GM13976 (cell line): Measurements from ENCODE around the gene SHF.

Experiments used
- DNase-seq: peaks from one replicate; pipeline ENCODE4 v3.0.0; 2012; ENCODE audit warnings: low spot score
- in situ Hi-C: fragments of 300-500 bp; cut with MboI; formaldehyde crosslinking; loops from one replicate; pipeline ENCODE4 v1.12.0; 2022; ENCODE audit warnings: low sequenced_read_pairs, mixed read lengths, inconsistent platforms; ENCODE audit not compliant: unreplicated experiment
- TF ChIP-seq, protein P1 (sequence below): IDR thresholded peaks from 2 replicates; pipeline ENCODE4 v1.5.1; 2012; ENCODE audit warnings: borderline replicate concordance, mild to moderate bottlenecking; ENCODE audit not compliant: insufficient read depth; ENCODE audit errors: extremely low read depth, missing control alignments, control extremely low read depth

Gene SHF

DNA sequence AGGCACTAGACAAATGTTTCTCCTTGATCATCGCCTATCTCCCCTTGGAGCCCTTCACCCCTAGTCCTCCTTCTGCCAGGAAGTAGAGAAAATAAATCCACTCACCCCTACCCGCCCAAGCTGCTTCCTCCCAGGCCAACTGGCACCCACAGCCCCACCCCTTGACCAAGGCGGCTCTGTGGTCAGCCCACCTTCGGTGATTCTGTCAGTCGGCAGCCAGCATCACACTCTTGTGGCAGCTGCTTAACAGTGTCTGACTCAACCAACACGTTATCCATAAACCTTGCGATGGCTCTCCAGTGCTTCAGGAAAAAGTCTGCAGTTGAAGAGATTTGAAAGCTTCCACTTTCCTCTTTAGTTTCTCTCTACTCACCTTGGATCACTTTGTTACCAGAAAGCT, 7.6 kb downstream of the SHF start:
- in situ Hi-C loops, result no loop called here
- TF ChIP-seq, protein P1, sequence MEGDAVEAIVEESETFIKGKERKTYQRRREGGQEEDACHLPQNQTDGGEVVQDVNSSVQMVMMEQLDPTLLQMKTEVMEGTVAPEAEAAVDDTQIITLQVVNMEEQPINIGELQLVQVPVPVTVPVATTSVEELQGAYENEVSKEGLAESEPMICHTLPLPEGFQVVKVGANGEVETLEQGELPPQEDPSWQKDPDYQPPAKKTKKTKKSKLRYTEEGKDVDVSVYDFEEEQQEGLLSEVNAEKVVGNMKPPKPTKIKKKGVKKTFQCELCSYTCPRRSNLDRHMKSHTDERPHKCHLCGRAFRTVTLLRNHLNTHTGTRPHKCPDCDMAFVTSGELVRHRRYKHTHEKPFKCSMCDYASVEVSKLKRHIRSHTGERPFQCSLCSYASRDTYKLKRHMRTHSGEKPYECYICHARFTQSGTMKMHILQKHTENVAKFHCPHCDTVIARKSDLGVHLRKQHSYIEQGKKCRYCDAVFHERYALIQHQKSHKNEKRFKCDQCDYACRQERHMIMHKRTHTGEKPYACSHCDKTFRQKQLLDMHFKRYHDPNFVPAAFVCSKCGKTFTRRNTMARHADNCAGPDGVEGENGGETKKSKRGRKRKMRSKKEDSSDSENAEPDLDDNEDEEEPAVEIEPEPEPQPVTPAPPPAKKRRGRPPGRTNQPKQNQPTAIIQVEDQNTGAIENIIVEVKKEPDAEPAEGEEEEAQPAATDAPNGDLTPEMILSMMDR, result no peak
- DNase-seq, result no peak

DNA sequence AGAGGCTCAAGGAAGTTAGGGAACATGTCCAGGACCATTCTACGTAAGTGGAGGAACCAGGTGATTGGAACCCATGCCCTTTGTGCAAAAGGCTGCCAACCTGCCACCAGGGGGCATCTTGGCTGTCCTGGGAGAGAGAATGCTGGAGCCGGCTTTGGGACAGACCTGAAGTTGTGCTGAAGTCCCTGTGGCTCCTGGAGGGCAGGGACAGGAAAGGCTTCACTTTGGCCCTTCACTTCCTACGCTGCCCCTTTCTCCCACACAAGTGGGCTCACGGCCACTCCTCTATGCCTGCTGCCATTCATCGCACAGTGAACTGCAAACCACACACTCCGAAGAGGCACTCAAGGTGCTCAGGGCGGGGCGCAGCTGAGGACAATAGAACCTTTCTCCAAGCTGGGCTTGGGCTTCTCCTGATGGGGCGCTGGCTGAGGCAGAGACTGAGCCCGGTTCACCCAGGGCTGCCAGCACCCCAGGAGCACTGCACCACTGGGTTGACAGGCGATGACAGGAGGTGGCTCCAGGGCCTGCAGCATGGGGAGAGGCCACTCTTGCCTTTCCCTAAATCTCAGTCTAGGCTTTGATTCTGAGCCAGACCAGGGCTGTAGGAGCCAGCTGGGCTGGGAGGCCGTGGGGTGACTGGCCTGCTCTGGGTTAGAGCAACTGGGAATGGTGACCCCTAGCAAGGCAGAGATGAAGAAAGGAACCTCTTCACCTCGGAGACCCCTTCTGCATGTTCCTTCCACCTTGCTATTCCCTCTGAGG, 8.4 kb downstream of the SHF start:
- TF ChIP-seq, protein P1, result peak; percentile 23
- DNase-seq, result peak; percentile 66
- in situ Hi-C loops, result no loop called here

DNA sequence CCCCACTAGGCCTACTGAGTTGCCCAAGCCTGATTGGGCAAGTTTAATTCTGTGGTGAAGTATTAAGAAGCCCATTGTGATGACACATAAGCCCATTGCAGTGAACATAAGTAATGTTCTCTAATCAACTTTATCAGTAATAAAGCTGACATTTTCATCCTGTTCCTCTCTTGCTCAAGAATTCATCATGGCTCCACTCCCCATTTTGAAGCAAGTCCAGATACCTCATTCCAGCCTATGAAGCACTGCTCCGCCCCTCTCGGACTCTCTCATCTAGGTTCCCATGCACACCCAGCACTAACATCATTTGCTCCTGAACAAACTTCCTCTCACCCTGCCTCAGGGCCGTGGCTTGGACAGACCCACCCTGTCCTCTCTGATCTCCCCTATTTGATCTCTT, 10.5 kb downstream of the SHF start:
- DNase-seq, result no peak
- in situ Hi-C loops, result no loop called here
- TF ChIP-seq, protein P1, result no peak

DNA sequence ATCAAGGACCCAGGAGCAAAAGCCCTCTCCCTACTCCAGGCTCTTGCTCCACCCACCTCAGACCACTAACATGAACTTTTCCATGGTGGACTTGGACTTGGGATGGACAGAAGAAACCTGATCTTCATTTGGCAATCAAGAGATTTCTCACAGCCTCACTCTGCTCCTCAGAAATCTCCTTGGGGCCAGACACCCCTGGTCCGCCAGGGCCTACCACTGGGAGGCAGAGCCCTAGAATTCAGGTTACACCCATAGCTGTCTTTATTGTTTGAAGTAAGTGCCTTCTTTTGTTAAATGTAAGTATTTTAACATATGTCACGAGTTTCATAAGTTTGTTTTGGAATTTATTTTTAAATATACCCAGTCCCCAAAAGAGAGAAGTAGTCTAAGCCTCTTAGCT, 13.2 kb downstream of the SHF start:
- in situ Hi-C loops, result no loop called here
- DNase-seq, result no peak
- TF ChIP-seq, protein P1, result no peak

DNA sequence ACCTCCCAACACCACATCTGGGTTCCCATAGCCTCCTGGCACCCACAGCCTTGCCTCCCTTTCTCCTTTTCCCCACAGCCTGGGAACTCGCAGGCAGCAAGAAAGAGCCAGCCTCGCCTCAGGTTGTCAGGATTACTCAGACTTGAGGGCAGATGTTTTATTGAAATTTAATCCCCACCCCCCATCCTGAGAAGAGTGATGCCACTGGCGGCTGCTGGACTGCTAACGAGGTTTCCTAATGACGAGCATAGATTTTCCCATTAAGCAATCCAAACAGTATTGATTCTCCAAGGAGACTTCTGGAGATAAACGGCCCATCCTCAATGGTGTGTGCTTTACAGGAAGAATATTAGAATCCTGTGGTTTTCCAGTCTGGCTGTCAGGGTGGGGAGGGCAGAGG, 13.7 kb downstream of the SHF start:
- TF ChIP-seq, protein P1, result no peak
- in situ Hi-C loops, result no loop called here
- no peak for DNase-seq

DNA sequence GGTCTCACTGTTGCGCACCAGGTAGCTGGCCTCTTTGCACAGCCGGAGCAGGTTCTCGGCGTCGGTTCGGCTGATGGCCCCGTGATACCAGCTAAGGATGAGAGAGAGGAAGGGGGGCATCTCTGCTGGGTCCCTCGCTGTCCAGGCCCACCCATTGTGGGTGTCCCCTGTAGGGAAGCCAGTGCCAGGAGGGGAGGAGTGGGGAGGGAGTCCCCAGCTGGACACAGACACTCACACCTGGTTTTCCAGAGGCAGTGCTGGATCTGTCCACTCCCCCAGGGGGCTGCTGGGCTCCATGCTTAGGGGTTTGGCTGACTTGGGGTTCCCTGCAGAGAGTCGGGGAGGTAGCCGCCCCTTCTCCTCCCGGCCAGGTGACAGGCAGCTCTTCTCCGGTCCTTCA, 15.9 kb downstream of the SHF start:
- in situ Hi-C loops, result no loop called here
- DNase-seq, result no peak
- TF ChIP-seq, protein P1, result no peak
